GM12872 (cell line): ENCODE measurements around the gene EDRF1.

ENCODE experiments used
- CTCF ChIP-seq: IDR thresholded peaks from 3 replicates; pipeline ENCODE4 v1.5.1; 2011; ENCODE audit warnings: low read depth, mild to moderate bottlenecking, low read length, moderate library complexity; ENCODE audit not compliant: insufficient read depth

The EDRF1 gene

GRCh38 chr10:125770844-125771243 is 51.3 kb downstream of the EDRF1 start:
- no peak for TF ChIP-seq CTCF

- TF ChIP-seq CTCF = no peak
These were observed 52.8 kb downstream of the EDRF1 start for GRCh38 chr10:125772112-125772863.

- TF ChIP-seq CTCF = no peak
These were observed 53.3 kb downstream of the EDRF1 start for GRCh38 chr10:125772864-125773180.

GRCh38 chr10:125773687-125774543 is 54.4 kb downstream of the EDRF1 start:
- TF ChIP-seq CTCF = no peak

GRCh38 chr10:125774581-125775191 is 55.2 kb downstream of the EDRF1 start:
- no peak for TF ChIP-seq CTCF

GRCh38 chr10:125775491-125776106 is 56.1 kb downstream of the EDRF1 start, which contains the start of gene MMP21:
Gene MMP21, minus strand, starts transcription at chr10:125775821. Its CDS starts 0 bp downstream, at chr10:125775821.
- no peak for TF ChIP-seq CTCF

GRCh38 chr10:125777806-125778205 is 58.3 kb downstream of the EDRF1 start:
- TF ChIP-seq CTCF = no peak
